Umbilical cord (tissue), 2 donors: Measurements from ENCODE around the gene SLC25A21. TPM values are rescaled to one million over a fixed set of nuclear protein-coding genes. Genes with fewer than 3 reads are reported as not detected.
"Not testable (repeated sequence)": the region's sequence is repeated elsewhere in the genome, so short reads cannot be mapped to it uniquely, and the experiment has no call there.

ENCODE experiments used
- DNase-seq: peaks from one replicate; pipeline ENCODE4 v3.0.0-alpha.2; 2015; ENCODE audit warnings: low spot score
- total RNA-seq: library from RNA; depleted of rRNA; stranded (reverse); fragments of >200 nt; gene quantifications from one replicate; pipeline ENCODE4 v1.2.3, GENCODE V29; 2014; ENCODE audit warnings: low replicate concordance; ENCODE audit not compliant: insufficient read depth

Gene SLC25A21
- total RNA-seq, 1 donor from 2014 or later: 1.7 TPM

- no peak for DNase-seq
Observed at GRCh38 chr14:36717363-36717762, 455.0 kb downstream of the SLC25A21 start.

- no peak for DNase-seq
Observed at GRCh38 chr14:36716614-36717184, 455.7 kb downstream of the SLC25A21 start.

DNA sequence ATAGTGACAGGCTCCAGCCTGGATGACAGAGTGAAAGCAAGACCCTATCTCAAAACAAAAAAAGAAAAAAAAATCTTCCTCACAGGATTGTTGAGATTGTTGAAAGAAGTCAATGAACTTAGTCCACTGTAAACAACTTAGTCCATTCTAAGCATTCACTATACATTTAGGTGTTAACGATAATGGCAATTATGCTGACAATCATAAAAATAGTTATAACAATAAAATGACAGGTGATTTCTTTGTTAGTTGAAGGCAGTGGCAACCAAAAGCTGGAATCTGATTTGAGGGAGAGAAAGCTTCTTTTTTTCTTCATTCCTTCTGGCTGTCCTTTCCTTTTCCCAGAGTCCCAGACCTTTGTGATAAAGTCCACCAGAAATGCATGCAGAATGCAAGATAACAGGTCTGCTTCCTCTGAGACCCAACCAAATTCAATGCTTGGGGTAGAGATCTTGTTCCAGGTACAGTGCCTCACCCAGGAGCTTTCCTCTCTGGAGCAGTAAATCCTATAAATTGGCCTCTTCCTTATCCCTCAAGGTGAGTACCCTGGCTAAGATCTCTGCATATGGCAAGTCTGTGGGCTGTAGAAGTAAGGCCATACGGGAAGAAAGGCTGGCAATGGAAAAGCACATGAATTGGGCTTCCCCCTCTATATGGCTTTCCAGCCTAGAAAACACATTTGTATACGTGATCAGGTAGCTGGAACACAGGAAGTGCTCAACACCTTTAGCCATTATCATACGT, 458.3 kb downstream of the SLC25A21 start:
- DNase-seq: no peak

- no peak for DNase-seq
Observed at GRCh38 chr14:36707570-36707969, 464.8 kb downstream of the SLC25A21 start.

DNA sequence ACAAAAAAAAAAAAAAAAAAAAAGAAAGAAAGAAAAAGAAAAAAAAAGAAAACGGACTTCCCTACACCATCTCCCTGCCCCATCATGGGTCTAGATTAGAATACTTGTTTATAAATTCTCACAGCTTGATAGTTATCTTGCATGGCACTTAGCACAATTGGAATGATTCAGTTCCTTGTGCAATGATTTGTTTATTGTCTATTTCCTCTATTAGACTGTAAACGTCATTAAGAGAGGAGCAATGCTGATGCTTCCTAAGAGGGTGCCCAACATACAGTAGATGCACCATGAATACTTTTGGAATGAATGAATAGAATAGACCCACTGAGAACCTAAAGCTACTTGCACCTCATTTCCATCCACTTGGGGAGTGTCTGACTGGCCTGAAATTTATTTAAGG, 469.9 kb downstream of the SLC25A21 start:
- no peak for DNase-seq

DNA sequence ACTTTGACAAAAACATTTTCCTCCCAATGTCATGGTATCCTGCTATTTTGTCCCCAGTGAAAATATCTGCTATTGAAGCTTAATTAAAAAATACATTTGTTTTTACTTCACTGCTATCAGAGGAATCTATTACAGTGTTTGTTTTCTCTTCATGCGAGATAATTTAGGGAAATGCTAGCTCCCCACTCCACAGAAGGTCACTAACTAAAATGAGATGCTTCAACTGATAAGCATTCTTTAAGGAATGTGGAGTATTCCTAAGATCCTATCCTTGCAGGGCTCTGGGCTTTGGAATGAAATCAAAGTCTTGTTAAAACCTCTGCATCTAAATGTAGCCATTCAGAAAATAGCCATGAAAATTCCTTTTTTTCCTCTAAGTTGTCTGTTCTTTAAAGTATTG, 471.3 kb downstream of the SLC25A21 start:
- no peak for DNase-seq

GRCh38 chr14:36700651-36701050, 471.8 kb downstream of the SLC25A21 start:
- no peak for DNase-seq

GRCh38 chr14:36699420-36699819, 473.0 kb downstream of the SLC25A21 start:
- DNase-seq: not testable (repeated sequence)

- no peak for DNase-seq
Observed at GRCh38 chr14:36690311-36691040, 481.9 kb downstream of the SLC25A21 start.

DNA sequence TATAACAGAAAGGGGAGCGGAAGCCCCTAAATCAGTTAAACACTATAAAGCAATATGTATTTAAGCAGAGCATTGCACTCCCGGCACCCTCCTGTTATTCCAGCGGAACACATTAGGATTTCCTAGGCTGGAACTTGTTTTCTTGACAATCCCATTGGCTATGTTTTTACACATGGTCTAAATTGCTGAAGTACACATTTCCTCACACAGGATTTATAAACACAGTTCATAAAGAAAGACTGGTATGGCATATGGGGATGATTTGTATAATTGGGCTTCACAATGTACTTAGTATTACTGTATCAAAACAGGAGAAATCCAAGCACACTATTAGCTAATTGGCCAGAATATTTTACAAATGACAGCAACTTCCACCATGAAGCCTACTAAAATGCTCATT, 487.5 kb downstream of the SLC25A21 start:
- DNase-seq: no peak

DNA sequence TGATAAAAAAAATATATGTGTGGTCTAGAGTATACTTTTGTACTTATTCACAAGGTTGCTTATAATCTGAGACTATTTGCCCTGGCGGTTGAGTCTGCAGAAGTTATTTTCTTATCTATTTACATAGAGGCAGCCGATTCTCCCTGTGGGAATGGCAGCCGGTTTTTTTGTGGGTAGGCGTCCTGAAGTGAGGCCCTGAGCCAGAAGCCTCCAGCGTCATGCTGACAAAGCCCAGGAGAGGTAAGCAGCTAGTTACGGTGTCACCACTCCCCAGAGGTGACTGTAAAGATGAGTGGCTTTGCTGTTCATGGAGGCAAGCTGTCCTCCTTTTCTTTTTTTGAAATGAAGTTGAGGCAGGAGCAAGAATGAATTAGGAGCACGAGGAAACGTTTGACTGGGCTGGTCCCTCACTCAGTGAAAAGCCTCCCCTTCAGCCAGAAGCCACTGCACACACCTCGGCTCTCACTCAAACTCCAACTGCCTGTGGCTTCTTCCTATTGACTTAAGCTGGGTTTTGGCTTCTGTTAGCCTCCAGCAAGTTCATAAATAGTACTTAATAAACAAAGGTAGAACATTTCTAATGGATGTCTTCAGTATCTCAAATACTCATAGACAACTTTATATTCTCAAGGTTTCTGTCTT, 489.2 kb downstream of the SLC25A21 start:
- DNase-seq: no peak

DNA sequence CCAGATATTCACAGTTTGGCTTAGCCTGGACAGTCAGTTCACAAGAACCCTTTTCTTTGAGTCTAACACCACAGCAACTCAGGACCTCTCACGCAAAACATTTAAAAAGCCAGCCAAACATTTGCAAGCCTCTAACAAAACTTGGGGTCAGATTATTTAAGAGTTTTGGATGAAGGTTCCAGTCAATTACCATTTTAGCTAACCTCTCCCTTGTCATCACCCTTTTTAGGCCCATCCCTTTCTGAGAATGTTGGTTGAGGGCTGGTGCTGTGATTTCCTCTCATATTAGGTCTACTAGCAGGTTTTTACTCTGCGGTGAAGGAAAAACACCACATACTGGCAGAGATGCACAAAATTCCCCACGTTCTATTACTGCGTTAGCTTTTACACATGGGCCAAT, 490.1 kb downstream of the SLC25A21 start:
- no peak for DNase-seq

DNA sequence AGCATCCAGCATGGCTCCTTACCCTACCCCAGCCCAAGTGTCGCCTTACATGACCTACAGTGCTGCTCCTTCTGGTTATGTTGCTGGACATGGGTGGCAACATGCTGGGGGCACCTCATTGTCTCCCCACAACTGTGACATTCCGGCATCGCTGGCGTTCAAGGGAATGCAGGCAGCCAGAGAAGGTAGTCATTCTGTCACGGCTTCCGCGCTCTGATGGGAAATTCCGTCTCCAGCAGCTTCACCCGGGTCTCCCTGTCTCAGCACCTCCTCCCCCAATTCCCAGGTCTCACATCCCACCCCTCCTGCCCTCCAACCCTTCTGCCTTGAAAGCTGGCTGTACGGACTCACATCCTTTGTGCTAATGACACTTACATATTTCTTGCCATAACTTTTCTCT, 496.2 kb downstream of the SLC25A21 start:
- no peak for DNase-seq

- DNase-seq: no peak
Observed at GRCh38 chr14:36675581-36675980, 496.8 kb downstream of the SLC25A21 start.

GRCh38 chr14:36674659-36675058, 497.7 kb downstream of the SLC25A21 start:
- no peak for DNase-seq

DNA sequence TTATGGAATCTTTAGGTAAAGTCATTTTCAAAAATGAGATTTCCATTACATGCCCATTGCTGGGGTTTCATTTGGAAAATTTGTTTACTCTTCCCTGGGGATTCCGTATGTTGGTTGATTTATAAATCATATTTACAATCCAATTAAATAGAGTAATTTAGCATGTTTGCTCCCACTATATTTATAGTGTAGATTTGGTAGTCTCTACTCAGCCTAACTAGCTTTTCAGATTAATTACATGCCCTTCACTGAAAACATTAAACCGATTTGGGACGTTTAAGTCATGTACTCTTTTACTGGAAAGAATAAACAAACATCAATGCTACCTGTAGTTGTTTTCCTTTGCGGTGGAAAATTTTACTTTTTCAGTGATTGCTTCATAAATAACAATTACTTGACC, 500.3 kb downstream of the SLC25A21 start:
- DNase-seq: no peak

GRCh38 chr14:36671149-36671548, 501.3 kb downstream of the SLC25A21 start:
- DNase-seq: no peak

GRCh38 chr14:36667679-36668078, 504.7 kb downstream of the SLC25A21 start:
- no peak for DNase-seq

- no peak for DNase-seq
Observed at GRCh38 chr14:36666416-36667206, 505.8 kb downstream of the SLC25A21 start.

DNA sequence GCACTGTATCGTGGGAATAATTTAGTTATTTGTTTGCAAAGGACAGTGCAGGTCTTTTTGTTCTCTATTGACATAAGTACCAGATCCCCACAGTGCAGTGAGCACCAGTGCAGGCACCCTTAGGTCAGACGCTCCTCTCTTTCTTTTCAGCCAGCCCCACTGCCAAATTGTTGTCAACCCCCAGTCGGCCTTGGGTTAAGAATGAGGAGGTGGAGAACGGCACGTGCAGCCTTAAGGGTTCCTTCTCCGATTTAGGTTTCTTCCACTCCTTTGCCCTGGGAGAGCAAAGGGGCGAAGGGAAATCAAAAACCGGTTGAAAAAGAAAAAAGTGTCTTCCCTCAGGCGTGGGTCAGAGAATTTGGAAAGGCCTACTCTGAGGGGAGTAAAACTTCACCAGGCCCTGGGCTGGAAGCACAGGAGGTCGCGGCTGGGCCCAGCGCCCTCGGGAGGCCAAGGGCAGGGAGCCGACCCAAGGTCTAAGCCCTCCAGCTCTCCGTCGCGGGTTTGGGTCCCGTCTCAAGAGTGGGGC, 506.5 kb downstream of the SLC25A21 start:
- no peak for DNase-seq
